ENCODE results near the gene EMILIN1.
"Not testable (repeated sequence)": the region's sequence is repeated elsewhere in the genome, so short reads cannot be mapped to it uniquely, and the experiment has no call there.

The EMILIN1 gene

GRCh38 chr2:27094353-27094984 is 16.1 kb downstream of the EMILIN1 start:
- DNase-seq (ENCODE audit: low read depth): no peak

GRCh38 chr2:27095427-27095744 is 17.0 kb downstream of the EMILIN1 start:
- no peak for DNase-seq (ENCODE audit: low read depth)

GRCh38 chr2:27095745-27096651 is 17.6 kb downstream of the EMILIN1 start:
- DNase-seq (ENCODE audit: low read depth): no peak

- no peak for DNase-seq (ENCODE audit: low read depth)
Observed at GRCh38 chr2:27096748-27097297, 18.4 kb downstream of the EMILIN1 start.

- DNase-seq (ENCODE audit: low read depth): no peak
Observed at GRCh38 chr2:27097341-27097740, 18.9 kb downstream of the EMILIN1 start.

- no peak for DNase-seq (ENCODE audit: low read depth)
Observed at GRCh38 chr2:27099334-27099955, 21.0 kb downstream of the EMILIN1 start.

- no peak for DNase-seq (ENCODE audit: low read depth)
Observed at GRCh38 chr2:27100036-27100435, 21.6 kb downstream of the EMILIN1 start.

- DNase-seq (ENCODE audit: low read depth): no peak
Observed at GRCh38 chr2:27102329-27102728, 23.9 kb downstream of the EMILIN1 start.

GRCh38 chr2:27105981-27106380 is 27.6 kb downstream of the EMILIN1 start:
- no peak for DNase-seq (ENCODE audit: low read depth)

GRCh38 chr2:27108221-27108620 is 29.8 kb downstream of the EMILIN1 start:
- DNase-seq (ENCODE audit: low read depth): no peak

- DNase-seq (ENCODE audit: low read depth): no peak
Observed at GRCh38 chr2:27109083-27109482, 30.7 kb downstream of the EMILIN1 start.

- DNase-seq (ENCODE audit: low read depth): not testable (repeated sequence)
Observed at GRCh38 chr2:27110603-27111352, 32.4 kb downstream of the EMILIN1 start.

- DNase-seq (ENCODE audit: low read depth): not testable (repeated sequence)
Observed at GRCh38 chr2:27111392-27112078, 33.1 kb downstream of the EMILIN1 start.

- DNase-seq (ENCODE audit: low read depth): no peak
Observed at GRCh38 chr2:27115519-27115918, 37.1 kb downstream of the EMILIN1 start.

- DNase-seq (ENCODE audit: low read depth): no peak
Observed at GRCh38 chr2:27117995-27118524, 39.6 kb downstream of the EMILIN1 start.

- no peak for DNase-seq (ENCODE audit: low read depth)
Observed at GRCh38 chr2:27118525-27119329, 40.3 kb downstream of the EMILIN1 start, which contains the start of gene CGREF1. CGREF1 (minus strand) TSS chr2:27119128; CDS start chr2:27104366, 14,762 bp downstream.

- DNase-seq (ENCODE audit: low read depth): not testable (repeated sequence)
Observed at GRCh38 chr2:27119330-27119670, 40.9 kb downstream of the EMILIN1 start.

- no peak for DNase-seq (ENCODE audit: low read depth)
Observed at GRCh38 chr2:27121906-27122305, 43.5 kb downstream of the EMILIN1 start.

GRCh38 chr2:27122791-27123190 is 44.4 kb downstream of the EMILIN1 start:
- DNase-seq (ENCODE audit: low read depth): no peak

Measured in non-pigmented ciliary epithelial cell (primary cell).